Panc1 (cell line): ENCODE results near the gene CCL13. TPM values are rescaled to one million over a fixed set of nuclear protein-coding genes. Genes with fewer than 3 reads are reported as not detected.

Experiments
- ATAC-seq: fragments of 200-7000 bp; cut with Tn5 transposase; 2 replicates; pipeline ENCODE4 v1.9.1; 2020; ENCODE audit warnings: mild to moderate bottlenecking, moderate library complexity
- BruUV-seq: library from RNA; stranded (reverse); fragments of 400-500 nt; replicated peaks from 2 replicates; lab custom pipeline; 2021; lab: Mats Ljungman, UMichigan
- CTCF ChIA-PET: fragments of 300-600 bp; sonication (Branson Sonifier 250); formaldehyde crosslinking; loops from one replicate; lab custom pipeline; 2022; ENCODE audit warnings: antibody characterized with exemption; lab: Charles Lee
- POLR2A ChIA-PET: fragments of 300-600 bp; sonication (Branson Sonifier 250); formaldehyde crosslinking; loops from one replicate; lab custom pipeline; 2022; ENCODE audit warnings: antibody characterized with exemption; lab: Charles Lee
- DNase-seq: peaks from one replicate; pipeline ENCODE4 v3.0.0-alpha.2; 2010; ENCODE audit warnings: low read depth, low spot score
- H3K27ac ChIP-seq: 2 replicates; pipeline ENCODE4 v1.5.1; 2011; ENCODE audit warnings: mild to moderate bottlenecking, low read length, inconsistent platforms
- H3K27me3 ChIP-seq: fragments of 200-500 bp; sonication (Bioruptor generic); 2 replicates; pipeline ENCODE4 v1.6.0; 2014; ENCODE audit warnings: low read length, inconsistent platforms; ENCODE audit not compliant: control insufficient read depth, insufficient read depth
- H3K36me3 ChIP-seq: fragments of 200-500 bp; sonication (Bioruptor generic); 2 replicates; pipeline ENCODE4 v1.5.1; 2014; ENCODE audit warnings: inconsistent platforms, mild to moderate bottlenecking, low read length, moderate library complexity; ENCODE audit not compliant: control insufficient read depth, insufficient read depth
- H3K4me1 ChIP-seq: 2 replicates; pipeline ENCODE4 v1.5.1; 2011; ENCODE audit warnings: inconsistent platforms, mild to moderate bottlenecking, low read length, moderate library complexity; ENCODE audit not compliant: control insufficient read depth, insufficient read depth
- H3K4me3 ChIP-seq, 2 experiments: 2 replicates each; pipeline ENCODE4 v1.5.1; 2011 to 2012; ENCODE audit warnings: low read depth in 2 of 2, low read length in 2 of 2, mild to moderate bottlenecking in 2 of 2, inconsistent platforms in 1 of 2, moderate library complexity in 1 of 2
- H3K9me3 ChIP-seq: fragments of 200-500 bp; sonication (Bioruptor generic); 2 replicates; pipeline ENCODE4 v1.5.1; 2014; ENCODE audit warnings: low read depth, mild to moderate bottlenecking, inconsistent platforms, low read length, moderate library complexity; ENCODE audit not compliant: control insufficient read depth, insufficient read depth
- POLR2AphosphoS5 ChIP-seq: IDR thresholded peaks from 2 replicates; pipeline ENCODE4 v1.6.1; 2012; ENCODE audit warnings: mild to moderate bottlenecking, low read depth, low read length, moderate library complexity
- REST ChIP-seq, 2 experiments: IDR thresholded peaks; 2 replicates each; pipeline ENCODE4 v1.6.1; 2011 to 2012; ENCODE audit warnings: low read depth in 2 of 2, control low read depth in 1 of 2, low read length in 1 of 2, mild to moderate bottlenecking in 1 of 2, moderate library complexity in 1 of 2; ENCODE audit not compliant: insufficient read depth in 1 of 2
- SIN3A ChIP-seq: IDR thresholded peaks from 2 replicates; pipeline ENCODE4 v1.6.1; 2012; ENCODE audit warnings: low read depth, mild to moderate bottlenecking, low read length, moderate library complexity, borderline replicate concordance; ENCODE audit not compliant: insufficient read depth
- TCF7L2 ChIP-seq: IDR thresholded peaks from 2 replicates; pipeline ENCODE4 v1.6.1; 2011; ENCODE audit warnings: mild to moderate bottlenecking, low read depth, low read length, inconsistent platforms
- in situ Hi-C: cut with HindIII; loops from 2 replicates; pipeline ENCODE4 v1.10.0; 2016; ENCODE audit warnings: low sequenced_read_pairs, low pct_unique_long_range_greater_than_20kb
- intact Hi-C: fragments of 100-400 bp; cut with micrococcal nuclease; formaldehyde crosslinking; loops from one replicate; pipeline ENCODE4 v1.10.0; 2022; ENCODE audit not compliant: unreplicated experiment
- total RNA-seq: library from RNA; stranded (reverse); gene quantifications from one replicate; pipeline ENCODE4 v1.2.1, GENCODE V29; 2021; ENCODE audit not compliant: unreplicated experiment
- TF ChIP-seq, protein P1 (sequence below): fragments of 450-650 bp; IDR thresholded peaks from 2 replicates; pipeline ENCODE4 v1.5.1; 2017; ENCODE audit warnings: mild to moderate bottlenecking

The CCL13 gene
- total RNA-seq, 1 experiment from 2014 or later, result not detected

DNA sequence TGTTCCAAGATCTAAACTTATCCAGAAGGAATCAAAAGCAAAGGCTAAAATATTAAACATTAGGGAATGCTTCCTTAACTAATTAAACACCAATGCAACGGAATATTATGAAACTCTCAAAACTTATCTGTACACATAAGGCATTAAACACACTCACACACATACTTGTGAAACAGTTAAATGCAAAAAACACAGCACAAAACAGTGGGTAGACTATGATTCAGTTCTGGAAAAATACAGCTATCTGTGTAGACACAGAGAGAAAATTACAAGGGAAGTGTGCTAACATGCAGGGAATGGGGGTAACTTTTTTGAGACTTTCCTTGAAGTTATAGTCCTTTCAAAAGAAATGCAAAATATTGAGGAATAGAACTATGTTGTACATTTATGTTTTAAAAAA, 43.4 kb downstream of the CCL13 start:
- H3K4me3 ChIP-seq, result no peak overlapping the region
- ATAC-seq (no peak), DNase-seq (no peak)
- TF ChIP-seq REST (IDR thresholded peaks at IDR 0.05; ENCODE audit: insufficient read depth in 1 of 2, low read depth in 2 of 2, low read length in 1 of 2), result no peak
- no peak for TF ChIP-seq POLR2AphosphoS5
- no peak for TF ChIP-seq SIN3A
- TF ChIP-seq, protein P1, sequence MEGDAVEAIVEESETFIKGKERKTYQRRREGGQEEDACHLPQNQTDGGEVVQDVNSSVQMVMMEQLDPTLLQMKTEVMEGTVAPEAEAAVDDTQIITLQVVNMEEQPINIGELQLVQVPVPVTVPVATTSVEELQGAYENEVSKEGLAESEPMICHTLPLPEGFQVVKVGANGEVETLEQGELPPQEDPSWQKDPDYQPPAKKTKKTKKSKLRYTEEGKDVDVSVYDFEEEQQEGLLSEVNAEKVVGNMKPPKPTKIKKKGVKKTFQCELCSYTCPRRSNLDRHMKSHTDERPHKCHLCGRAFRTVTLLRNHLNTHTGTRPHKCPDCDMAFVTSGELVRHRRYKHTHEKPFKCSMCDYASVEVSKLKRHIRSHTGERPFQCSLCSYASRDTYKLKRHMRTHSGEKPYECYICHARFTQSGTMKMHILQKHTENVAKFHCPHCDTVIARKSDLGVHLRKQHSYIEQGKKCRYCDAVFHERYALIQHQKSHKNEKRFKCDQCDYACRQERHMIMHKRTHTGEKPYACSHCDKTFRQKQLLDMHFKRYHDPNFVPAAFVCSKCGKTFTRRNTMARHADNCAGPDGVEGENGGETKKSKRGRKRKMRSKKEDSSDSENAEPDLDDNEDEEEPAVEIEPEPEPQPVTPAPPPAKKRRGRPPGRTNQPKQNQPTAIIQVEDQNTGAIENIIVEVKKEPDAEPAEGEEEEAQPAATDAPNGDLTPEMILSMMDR, result no peak
- TF ChIP-seq TCF7L2, result no peak
- no TSS peak for BruUV-seq
- H3K36me3 ChIP-seq, result no peaks in the 10 kb centered on the region
- in situ Hi-C loops (no loop called here), intact Hi-C loops (no loop called here)
- ChIA-PET CTCF (no interaction called here), POLR2A (no interaction called here)
- H3K27ac ChIP-seq, result no peak overlapping the region
- 0 out of 2 replicates have a peak, but pooled peaks cover 4% of the 10 kb centered on the region for H3K27me3 ChIP-seq
- H3K9me3 ChIP-seq, result no peaks in the 10 kb centered on the region
- no peaks in the 10 kb centered on the region for H3K4me1 ChIP-seq

DNA sequence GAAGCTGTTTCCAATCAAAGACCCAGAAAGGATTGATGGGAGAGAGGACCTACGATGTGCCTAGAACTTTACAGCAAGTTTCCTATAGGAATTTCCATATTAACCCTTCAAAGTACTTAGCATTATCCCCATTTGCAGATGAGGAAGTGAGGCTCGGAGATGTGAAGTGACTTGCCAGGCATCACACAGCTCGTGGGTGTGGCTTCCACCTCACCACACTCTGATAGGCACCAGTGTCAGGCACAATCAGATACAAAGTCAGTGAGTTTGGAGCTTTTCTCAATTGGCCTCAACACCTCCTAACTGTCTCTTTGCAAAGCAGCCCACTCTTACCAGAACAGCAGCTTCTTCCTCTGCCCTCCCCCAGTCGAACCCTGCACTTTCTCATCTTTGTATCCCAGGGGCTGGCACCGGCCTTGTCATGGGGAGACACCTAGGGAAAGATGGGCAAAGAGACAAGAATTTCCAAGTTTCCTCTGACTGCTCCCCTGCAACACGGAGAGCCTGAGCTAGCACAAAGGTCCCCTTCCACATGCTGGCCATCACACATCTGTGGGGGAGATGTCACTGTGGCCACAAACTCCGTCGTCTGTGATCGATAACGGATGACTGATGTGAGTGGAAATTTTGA, 44.1 kb downstream of the CCL13 start:
- Histone ChIP-seq H3K27ac (no peak overlapping the region), H3K36me3 (no peaks in the 10 kb centered on the region), H3K4me3 (no peak overlapping the region), H3K9me3 (no peaks in the 10 kb centered on the region), H3K27me3 (0 out of 2 replicates have a peak, but pooled peaks cover 4% of the 10 kb centered on the region), H3K4me1 (no peaks in the 10 kb centered on the region)
- no TSS peak for BruUV-seq
- TF ChIP-seq REST (IDR thresholded peaks at IDR 0.05; ENCODE audit: insufficient read depth in 1 of 2, low read depth in 2 of 2, low read length in 1 of 2), result no peak
- TF ChIP-seq POLR2AphosphoS5, result no peak
- TF ChIP-seq SIN3A, result no peak
- TF ChIP-seq TCF7L2, result no peak
- POLR2A ChIA-PET, result no interaction called here
- in situ Hi-C loops, result no loop called here
- no peak for DNase-seq
- CTCF ChIA-PET, result no interaction called here
- intact Hi-C loops, result no loop called here
- ATAC-seq, result no peak
